Measurements from ENCODE around the gene TMEM109. TPM values are rescaled to one million over a fixed set of nuclear protein-coding genes. Genes with fewer than 3 reads are reported as not detected.

Gene TMEM109
- total and polyA plus RNA-seq, 9 of the 15 experiments (the other 6 are each of a cell fraction or from before 2014, with no cell fraction given) = 9.2 to 71.3 (median 30.5) TPM

DNA sequence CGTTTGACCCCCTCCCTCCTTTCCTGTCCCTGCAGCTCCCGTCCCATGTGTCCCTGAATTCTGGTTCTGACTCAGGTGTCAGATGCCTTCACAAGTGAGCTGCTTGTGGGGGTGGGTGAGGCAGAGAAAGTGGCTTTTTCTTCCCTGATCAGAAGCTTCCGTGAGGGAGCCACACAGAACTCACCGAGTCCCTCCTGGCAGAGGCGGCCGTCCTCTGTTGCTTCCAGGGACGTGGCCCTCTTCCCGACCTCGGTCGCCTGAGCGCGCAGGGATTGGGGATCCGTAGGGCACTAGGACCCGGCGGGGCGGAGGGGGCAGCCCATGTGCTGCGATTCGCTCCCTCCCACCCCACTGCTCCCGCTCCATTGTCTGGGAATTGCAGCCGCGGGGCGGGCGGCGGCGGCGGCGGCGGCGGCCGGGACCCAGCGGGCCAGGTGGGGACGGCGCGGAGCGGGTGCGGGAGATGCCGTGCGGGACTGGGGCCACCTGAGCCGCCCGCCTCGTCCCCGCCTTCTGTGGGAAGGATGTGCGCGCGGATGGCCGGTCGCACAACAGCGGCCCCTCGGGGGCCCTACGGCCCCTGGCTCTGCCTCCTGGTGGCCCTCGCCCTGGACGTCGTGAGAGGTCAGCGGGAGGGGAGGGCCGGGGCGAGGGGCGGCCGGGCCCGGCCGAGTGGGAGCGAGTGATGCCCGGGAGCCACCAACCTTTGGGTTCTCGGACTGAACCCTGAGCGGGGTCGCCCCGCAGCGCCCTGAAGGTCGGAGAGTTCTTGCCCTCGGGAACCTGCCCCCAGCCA is 10.3 kb downstream of the TMEM109 start, which contains the start of gene TMEM132A (continued):
- TF ChIP-seq, protein P1, sequence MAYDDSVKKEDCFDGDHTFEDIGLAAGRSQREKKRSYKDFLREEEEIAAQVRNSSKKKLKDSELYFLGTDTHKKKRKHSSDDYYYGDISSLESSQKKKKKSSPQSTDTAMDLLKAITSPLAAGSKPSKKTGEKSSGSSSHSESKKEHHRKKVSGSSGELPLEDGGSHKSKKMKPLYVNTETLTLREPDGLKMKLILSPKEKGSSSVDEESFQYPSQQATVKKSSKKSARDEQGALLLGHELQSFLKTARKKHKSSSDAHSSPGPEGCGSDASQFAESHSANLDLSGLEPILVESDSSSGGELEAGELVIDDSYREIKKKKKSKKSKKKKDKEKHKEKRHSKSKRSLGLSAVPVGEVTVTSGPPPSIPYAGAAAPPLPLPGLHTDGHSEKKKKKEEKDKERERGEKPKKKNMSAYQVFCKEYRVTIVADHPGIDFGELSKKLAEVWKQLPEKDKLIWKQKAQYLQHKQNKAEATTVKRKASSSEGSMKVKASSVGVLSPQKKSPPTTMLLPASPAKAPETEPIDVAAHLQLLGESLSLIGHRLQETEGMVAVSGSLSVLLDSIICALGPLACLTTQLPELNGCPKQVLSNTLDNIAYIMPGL (CRISPR knock-in tag; IDR thresholded peaks at IDR 0.05) = no peak
- no peak for TF ChIP-seq ZNF224 (CRISPR knock-in tag; IDR thresholded peaks at IDR 0.05)
- TF ChIP-seq GATAD2B (IDR thresholded peaks at IDR 0.05; ENCODE audit: borderline replicate concordance) = 0 out of 2 replicates have a peak, but pooled peaks have one; percentile 34
- TF ChIP-seq ZNF507 (tag; conservative IDR thresholded peaks at IDR 0.05) = no peak
- TF ChIP-seq ZNF586 (CRISPR knock-in tag; conservative IDR thresholded peaks at IDR 0.05) = no peak
- no peak for TF ChIP-seq PRPF4 (IDR thresholded peaks at IDR 0.05; ENCODE audit: insufficient read depth, low read depth, low read length, poor library complexity, severe bottlenecking)
- TF ChIP-seq NFE2 (IDR thresholded peaks at IDR 0.05; ENCODE audit: low read depth) = no peak
- no peak for TF ChIP-seq ZNF41 (CRISPR knock-in tag; conservative IDR thresholded peaks at IDR 0.05)
- TF ChIP-seq ZNF431 (CRISPR knock-in tag; IDR thresholded peaks at IDR 0.05) = no peak
- no peak for TF ChIP-seq ZNF436 (CRISPR knock-in tag; IDR thresholded peaks at IDR 0.05)
- 0 out of 2 replicates have a peak, but pooled peaks have one; percentile 29 for TF ChIP-seq SMAD4 (CRISPR knock-in tag; conservative IDR thresholded peaks at IDR 0.05)
- TF ChIP-seq, protein P2, sequence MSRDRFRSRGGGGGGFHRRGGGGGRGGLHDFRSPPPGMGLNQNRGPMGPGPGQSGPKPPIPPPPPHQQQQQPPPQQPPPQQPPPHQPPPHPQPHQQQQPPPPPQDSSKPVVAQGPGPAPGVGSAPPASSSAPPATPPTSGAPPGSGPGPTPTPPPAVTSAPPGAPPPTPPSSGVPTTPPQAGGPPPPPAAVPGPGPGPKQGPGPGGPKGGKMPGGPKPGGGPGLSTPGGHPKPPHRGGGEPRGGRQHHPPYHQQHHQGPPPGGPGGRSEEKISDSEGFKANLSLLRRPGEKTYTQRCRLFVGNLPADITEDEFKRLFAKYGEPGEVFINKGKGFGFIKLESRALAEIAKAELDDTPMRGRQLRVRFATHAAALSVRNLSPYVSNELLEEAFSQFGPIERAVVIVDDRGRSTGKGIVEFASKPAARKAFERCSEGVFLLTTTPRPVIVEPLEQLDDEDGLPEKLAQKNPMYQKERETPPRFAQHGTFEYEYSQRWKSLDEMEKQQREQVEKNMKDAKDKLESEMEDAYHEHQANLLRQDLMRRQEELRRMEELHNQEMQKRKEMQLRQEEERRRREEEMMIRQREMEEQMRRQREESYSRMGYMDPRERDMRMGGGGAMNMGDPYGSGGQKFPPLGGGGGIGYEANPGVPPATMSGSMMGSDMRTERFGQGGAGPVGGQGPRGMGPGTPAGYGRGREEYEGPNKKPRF (IDR thresholded peaks at IDR 0.05; ENCODE audit: low read depth, low read length) = no peak
- no peak for TF ChIP-seq GABPA (tag; conservative IDR thresholded peaks at IDR 0.05; ENCODE audit: low read depth)
- TF ChIP-seq SIN3A (IDR thresholded peaks at IDR 0.05; ENCODE audit: borderline replicate concordance in 2 of 2, control insufficient read depth in 1 of 2, low read depth in 2 of 2, low read length in 2 of 2) = no peak
- TF ChIP-seq EP300 (IDR thresholded peaks at IDR 0.05; ENCODE audit: low read length) = no peak
- TF ChIP-seq RBM25 (IDR thresholded peaks at IDR 0.05; ENCODE audit: low read depth, low read length, severe bottlenecking) = no peak
- TF ChIP-seq CXXC5 (CRISPR knock-in tag; IDR thresholded peaks at IDR 0.05) = peak; percentile 30; the same call in 1 of the 2 replicates
- TF ChIP-seq ZNF75A (CRISPR knock-in tag; IDR thresholded peaks at IDR 0.05) = no peak
- TF ChIP-seq NFYB (IDR thresholded peaks at IDR 0.05; ENCODE audit: extremely low read depth, insufficient read length) = no peak
- TF ChIP-seq PTTG1 (tag; IDR thresholded peaks at IDR 0.05; ENCODE audit: low read depth) = no peak
- 0 out of 2 replicates have a peak, but pooled peaks have one; percentile 42 for TF ChIP-seq ZNF740 (CRISPR knock-in tag; IDR thresholded peaks at IDR 0.05)
- TF ChIP-seq ZNF740 (tag; IDR thresholded peaks at IDR 0.05) = no peak

Data from K562 (cell line).